Neuron (in vitro differentiated cells): ENCODE results near the gene WIF1.

ENCODE experiments used
- H2AFZ ChIP-seq: one replicate; pipeline ENCODE4 v1.6.1; 2013; ENCODE audit warnings: low read depth, mild to moderate bottlenecking, inconsistent platforms, low read length, moderate library complexity
- H3K27me3 ChIP-seq: one replicate; pipeline ENCODE4 v1.6.1; 2013; ENCODE audit warnings: low read length; ENCODE audit not compliant: insufficient read depth
- H3K36me3 ChIP-seq: one replicate; pipeline ENCODE4 v1.6.1; 2013; ENCODE audit warnings: low read length; ENCODE audit not compliant: insufficient read depth
- H3K4me1 ChIP-seq: one replicate; pipeline ENCODE4 v1.6.1; 2013; ENCODE audit warnings: low read length; ENCODE audit not compliant: insufficient read depth
- H3K4me3 ChIP-seq: 2 replicates; pipeline ENCODE4 v1.5.1; 2013; ENCODE audit warnings: mild to moderate bottlenecking, low read length, moderate library complexity
- H3K9me3 ChIP-seq: one replicate; pipeline ENCODE4 v1.6.1; 2013; ENCODE audit warnings: low read length

WIF1 gene

DNA sequence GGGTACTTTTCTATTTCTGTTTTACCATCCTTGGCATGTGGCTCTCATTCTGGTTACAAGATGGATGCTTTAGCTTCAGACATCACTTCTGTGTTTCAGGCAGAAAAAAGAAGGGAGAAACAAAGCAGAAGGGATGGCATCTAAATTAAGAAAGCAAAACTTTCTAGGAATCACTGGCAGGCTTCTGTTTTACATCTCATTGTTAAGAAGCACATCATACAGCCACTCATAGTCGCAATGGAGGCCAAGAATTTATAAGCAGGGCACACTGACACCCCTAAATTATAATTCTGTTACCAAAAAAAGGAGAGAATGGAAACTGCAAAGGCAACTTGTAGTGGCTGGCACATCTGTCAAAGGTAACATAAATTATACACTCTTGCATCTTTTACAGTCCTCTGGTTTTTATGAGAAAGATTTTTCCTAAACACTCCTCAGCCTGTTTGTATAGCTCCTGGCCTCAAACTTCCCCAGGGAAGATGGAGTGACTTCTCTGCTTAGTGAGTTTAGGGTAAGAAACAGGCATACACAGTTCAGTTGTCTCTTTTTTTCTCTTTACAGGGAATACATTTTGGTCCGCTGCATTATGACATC lies 26.3 kb upstream of the WIF1 start:
- Histone ChIP-seq H3K36me3 (no peaks in the 10 kb centered on the region), H3K4me1 (no peaks in the 10 kb centered on the region), H3K4me3 (no peak overlapping the region), H2AFZ (no peak overlapping the region), H3K9me3 (no peaks in the 10 kb centered on the region), H3K27me3 (peaks cover 17% of the 10 kb centered on the region)

DNA sequence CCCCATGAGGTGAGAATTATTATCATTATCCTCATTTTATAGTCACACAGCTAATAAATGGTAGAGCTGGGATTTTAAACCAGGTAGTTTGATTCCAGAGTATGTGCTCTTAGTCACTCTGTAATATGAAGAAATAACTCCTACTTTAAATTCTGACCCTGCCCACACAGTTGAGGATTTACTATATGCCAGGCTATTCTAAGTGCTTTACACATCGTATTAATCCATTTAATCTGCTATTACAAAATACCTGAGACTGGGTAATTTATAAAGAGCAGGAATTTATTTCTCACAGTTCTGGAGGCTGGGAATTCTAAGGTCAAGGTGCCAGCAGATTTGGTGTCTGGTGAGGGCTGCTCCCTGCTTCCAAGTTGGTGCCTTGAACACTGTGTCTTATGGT lies 19.6 kb upstream of the WIF1 start:
- Histone ChIP-seq H3K4me1 (no peaks in the 10 kb centered on the region), H3K9me3 (no peaks in the 10 kb centered on the region), H3K4me3 (no peak overlapping the region), H3K27me3 (peaks cover 10% of the 10 kb centered on the region), H2AFZ (no peak overlapping the region), H3K36me3 (no peaks in the 10 kb centered on the region)

DNA sequence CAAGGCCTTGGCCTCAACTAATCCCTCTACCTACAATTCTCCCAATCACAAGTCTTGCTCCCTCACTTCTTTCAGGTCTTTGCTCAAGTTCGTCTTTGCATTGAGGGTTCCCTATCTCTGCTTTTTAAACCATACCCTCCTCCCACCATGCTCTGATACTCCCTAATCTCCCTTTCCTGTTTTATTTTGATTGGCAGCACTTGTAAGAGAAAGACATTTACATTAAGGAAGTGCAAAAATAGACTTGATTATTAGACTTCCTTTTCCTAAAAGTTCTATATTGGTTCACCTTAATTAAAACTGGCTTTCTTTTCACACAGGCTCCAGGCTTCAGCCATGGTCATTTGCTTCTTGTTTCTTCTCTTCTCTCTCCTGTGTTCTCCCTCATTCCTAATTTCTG lies 18.3 kb upstream of the WIF1 start:
- peaks cover 8% of the 10 kb centered on the region for H3K27me3 ChIP-seq
- no peak overlapping the region for H3K4me3 ChIP-seq
- H3K9me3 ChIP-seq = no peaks in the 10 kb centered on the region
- no peaks in the 10 kb centered on the region for H3K4me1 ChIP-seq
- no peak overlapping the region for H2AFZ ChIP-seq
- H3K36me3 ChIP-seq = no peaks in the 10 kb centered on the region

DNA sequence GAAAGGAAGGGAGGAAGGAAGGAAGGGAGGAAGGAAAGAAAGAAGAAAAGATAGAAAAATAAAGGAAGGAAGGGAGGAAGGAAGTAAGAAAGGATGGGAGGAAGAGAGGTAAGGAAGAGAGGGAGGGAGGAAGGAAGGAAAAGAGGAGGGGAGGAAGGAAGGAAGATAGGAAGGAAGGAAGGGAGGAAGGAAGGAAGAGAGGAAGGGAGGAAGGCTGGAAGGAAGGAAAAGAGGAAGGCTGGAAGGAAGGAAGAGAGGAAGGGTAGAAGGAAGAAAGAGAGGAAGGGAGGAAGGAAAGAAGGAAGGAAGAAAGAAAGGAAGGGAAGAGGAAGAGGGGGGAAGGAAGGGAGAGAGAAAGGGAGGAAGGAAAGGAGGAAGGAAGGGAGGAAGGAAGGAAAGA lies 12.8 kb upstream of the WIF1 start:
- H3K27me3 ChIP-seq = no peaks in the 10 kb centered on the region
- no peaks in the 10 kb centered on the region for H3K4me1 ChIP-seq
- no peaks in the 10 kb centered on the region for H3K9me3 ChIP-seq
- H3K4me3 ChIP-seq = no peak overlapping the region
- no peaks in the 10 kb centered on the region for H3K36me3 ChIP-seq
- no peak overlapping the region for H2AFZ ChIP-seq

DNA sequence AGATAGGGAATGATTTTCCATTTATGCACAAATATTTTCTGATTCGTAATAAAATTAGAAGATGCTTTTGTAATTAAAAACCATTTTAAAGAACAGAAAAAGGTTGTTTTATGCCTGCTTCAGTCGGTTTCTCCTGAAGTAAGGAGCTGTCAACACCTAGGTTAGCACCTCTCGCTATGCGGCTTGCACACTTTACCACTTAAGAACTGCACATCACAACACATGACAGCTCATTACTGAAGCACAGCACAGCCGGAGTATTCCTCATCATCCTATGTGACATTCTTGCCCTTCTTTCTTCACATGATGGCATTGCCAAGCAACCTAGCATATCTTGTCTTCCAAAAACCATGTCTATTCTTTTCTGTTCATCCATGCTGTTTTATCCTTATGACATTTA lies 5.4 kb upstream of the WIF1 start:
- Histone ChIP-seq H3K36me3 (no peaks in the 10 kb centered on the region), H2AFZ (no peak overlapping the region), H3K27me3 (peaks cover 18% of the 10 kb centered on the region)

DNA sequence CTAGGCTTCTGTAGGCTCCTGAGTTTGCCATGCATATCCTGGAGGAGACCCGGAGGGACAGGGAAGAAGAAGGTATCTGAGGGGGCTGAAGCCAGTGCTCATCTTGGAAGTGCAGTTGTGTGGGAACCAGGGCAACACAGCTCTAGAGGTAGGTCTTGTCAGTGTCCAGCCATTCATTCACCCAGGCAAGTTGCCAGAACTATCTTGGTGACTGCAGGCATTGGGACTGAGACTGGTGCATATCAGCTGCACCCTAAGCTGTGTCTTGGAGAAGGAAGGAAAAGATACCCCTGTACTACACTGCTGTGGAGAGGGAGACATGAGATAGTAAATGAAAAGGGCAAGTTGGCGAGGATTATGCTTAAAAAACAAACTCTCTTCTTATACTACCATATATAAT lies 4.9 kb upstream of the WIF1 start:
- H3K27me3 ChIP-seq = peaks cover 22% of the 10 kb centered on the region
- peaks cover 2% of the 10 kb centered on the region for H3K4me1 ChIP-seq

More for the DNA sequence above, 5.4 kb upstream of the WIF1 start:
- Histone ChIP-seq H3K4me1 (no peaks in the 10 kb centered on the region), H3K4me3 (no peak overlapping the region), H3K9me3 (no peaks in the 10 kb centered on the region)

DNA sequence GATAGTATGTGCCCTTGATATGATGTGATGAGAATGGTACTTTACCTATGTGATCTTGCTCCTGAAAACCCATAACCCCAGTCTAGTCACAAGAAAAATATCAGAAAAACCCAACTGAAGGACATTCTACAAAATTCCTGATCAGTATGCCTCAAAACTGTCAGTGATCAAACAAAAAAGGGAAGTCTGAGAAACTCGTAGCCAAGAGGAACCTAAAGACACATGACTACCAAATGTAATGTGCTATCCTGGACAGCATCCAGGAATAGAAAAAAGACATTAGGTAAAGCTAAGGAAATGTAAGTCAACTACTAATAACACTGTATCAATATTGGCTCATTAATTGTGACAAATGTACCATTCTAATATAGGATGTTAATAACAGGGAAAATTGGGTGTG lies 4.1 kb upstream of the WIF1 start:
- Histone ChIP-seq H3K9me3 (no peaks in the 10 kb centered on the region), H3K4me1 (peaks cover 2% of the 10 kb centered on the region), H3K36me3 (no peaks in the 10 kb centered on the region), H2AFZ (no peak overlapping the region), H3K27me3 (peaks cover 29% of the 10 kb centered on the region), H3K4me3 (no peak overlapping the region)

More for the DNA sequence above, 4.9 kb upstream of the WIF1 start:
- Histone ChIP-seq H2AFZ (no peak overlapping the region), H3K4me3 (no peak overlapping the region), H3K9me3 (no peaks in the 10 kb centered on the region), H3K36me3 (no peaks in the 10 kb centered on the region)

DNA sequence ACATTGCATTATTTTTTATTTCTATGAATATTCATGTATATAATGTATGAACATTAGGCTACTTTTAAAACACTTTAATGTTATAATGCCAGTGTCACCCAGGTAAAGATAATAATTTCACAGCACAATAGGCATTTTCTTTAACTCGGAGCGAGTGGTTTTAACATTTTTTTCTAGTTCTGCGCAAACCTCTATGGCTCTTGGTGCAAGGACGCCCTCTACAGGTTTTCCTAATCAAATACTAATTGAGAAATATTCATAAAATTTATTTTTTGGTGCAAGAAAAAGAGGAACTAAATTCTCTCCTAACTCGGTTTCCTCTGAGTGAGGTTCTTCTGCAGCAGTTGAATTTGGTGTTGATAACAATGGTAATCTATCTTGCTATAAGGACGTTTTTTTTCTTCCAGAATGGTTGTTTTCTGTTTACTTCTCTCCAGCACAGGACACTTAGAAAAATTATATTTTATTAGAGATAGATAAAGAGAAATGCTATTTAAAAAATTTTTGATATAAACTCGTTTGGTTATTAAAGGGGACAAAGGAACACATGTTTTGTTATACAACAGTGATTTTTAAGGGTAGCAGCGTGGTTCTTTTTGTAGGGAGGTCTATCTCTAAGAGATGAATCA lies 2.4 kb upstream of the WIF1 start:
- no peak overlapping the region for H3K4me3 ChIP-seq
- peaks cover 39% of the 10 kb centered on the region for H3K27me3 ChIP-seq
- H3K36me3 ChIP-seq = no peaks in the 10 kb centered on the region
- H3K4me1 ChIP-seq = peaks cover 2% of the 10 kb centered on the region
- no peaks in the 10 kb centered on the region for H3K9me3 ChIP-seq
- H2AFZ ChIP-seq = no peak overlapping the region

DNA sequence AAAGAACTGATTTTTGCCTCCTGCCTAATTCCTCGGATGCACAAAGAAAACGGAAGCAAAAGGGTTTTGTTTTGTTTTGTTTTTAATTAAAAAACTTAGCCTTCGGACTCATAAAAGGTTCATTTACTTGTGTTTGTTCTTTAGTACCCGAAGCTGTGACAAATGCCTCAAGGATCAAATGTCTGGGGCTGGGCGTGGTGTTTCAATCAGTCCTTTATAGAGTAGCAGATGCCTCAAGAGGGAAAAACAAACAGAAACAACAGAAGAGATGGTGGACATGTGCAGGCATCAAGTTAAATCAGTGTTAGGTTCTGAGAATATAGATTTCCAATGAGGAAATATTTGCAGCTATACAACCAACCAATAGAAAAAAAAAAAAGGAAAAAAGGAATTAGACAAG lies 1.6 kb upstream of the WIF1 start:
- H3K4me1 ChIP-seq = peaks cover 3% of the 10 kb centered on the region
- no peak overlapping the region for H3K4me3 ChIP-seq
- H2AFZ ChIP-seq = no peak overlapping the region
- no peaks in the 10 kb centered on the region for H3K9me3 ChIP-seq
- peaks cover 41% of the 10 kb centered on the region for H3K27me3 ChIP-seq
- no peaks in the 10 kb centered on the region for H3K36me3 ChIP-seq

DNA sequence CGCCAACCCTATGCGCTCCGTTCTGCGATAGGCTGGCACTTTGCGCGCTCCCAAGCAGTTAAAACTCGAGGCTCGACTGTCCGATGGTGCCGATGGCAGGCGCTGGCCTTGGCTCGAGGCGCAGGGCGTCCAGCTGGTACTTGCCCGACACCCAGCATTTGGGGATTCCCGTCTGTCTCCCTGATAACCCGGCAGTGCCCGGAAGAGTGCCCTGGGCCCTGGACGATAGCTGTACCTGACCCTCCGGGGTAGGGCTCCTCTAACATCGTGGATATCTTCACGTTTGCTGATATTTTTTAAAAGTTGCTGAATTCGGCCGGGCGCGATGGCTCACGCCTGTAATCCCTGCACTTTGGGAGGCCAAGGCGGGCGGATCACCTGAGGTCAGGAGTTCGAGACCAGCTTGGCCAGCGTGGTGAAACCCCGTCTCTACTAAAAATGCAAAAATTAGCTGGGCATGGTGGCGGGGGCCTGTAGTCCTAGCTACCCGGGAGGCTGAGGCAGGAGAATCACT lies 908 bp upstream of the WIF1 start:
- Histone ChIP-seq H3K9me3 (no peaks in the 10 kb centered on the region), H2AFZ (no peak overlapping the region), H3K4me3 (no peak overlapping the region), H3K27me3 (peaks cover 41% of the 10 kb centered on the region), H3K36me3 (no peaks in the 10 kb centered on the region), H3K4me1 (peaks cover 6% of the 10 kb centered on the region)

DNA sequence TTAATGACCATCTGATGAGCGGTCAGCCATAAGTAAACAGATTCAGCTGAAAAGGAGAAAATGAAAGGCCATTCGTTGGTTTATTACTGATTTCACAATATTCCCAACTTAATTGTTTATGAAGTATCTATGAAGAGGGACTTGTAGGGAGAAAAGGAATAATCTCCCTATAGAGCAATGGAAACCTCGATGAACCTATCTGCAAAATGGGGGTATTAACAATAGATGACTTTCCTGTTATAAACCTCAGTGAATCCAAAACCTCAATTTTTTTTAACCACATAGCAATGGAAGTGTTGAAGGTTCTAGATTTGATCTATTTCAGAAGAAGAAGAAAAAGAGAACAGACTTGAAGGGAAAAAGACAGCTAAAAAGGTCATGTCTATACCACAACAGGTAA lies 2.0 kb downstream of the WIF1 start:
- Histone ChIP-seq H3K27me3 (peaks cover 29% of the 10 kb centered on the region), H3K4me3 (no peak overlapping the region), H3K9me3 (no peaks in the 10 kb centered on the region), H3K4me1 (peaks cover 6% of the 10 kb centered on the region), H2AFZ (no peak overlapping the region), H3K36me3 (no peaks in the 10 kb centered on the region)

DNA sequence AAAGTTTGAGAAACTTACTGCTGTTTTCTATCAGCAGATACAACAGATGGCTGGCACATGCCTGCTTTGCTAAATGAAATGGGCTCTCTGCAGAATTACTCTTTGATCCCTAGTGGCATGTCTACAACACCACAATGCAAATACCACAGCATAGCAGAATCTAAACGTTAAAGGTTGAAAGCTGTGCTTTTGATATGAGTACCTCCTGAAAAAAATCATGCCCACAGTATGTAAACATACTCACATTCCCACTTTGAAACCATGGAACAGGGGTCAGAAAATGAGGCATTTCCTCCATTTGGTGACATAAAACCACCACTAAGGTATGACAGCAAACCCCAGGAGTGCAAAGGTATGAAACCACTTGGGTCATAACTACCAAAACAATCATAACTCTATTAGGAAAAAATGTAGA lies 7.5 kb downstream of the WIF1 start:
- H3K9me3 ChIP-seq = no peaks in the 10 kb centered on the region
- no peaks in the 10 kb centered on the region for H3K36me3 ChIP-seq
- H3K27me3 ChIP-seq = peaks cover 2% of the 10 kb centered on the region
- peaks cover 4% of the 10 kb centered on the region for H3K4me1 ChIP-seq
- no peak overlapping the region for H3K4me3 ChIP-seq
- no peak overlapping the region for H2AFZ ChIP-seq

DNA sequence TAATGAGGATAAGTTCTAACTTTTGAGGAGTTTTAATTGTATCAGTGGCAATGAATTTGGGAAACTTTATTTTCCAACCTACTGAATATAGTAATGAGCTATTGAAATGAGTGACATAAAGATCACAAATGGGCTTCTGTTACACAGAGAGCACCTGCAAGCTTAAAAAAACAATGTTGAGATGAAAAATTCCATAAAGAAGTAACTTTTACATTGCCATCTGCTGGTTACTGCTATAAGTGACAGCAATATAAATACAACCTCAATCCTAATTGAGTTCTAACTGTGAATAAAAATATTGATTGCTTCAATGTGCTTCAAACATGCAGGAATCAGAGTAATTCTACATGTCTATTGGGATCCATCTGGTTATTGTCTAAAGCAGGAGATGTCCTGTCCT lies 14.2 kb downstream of the WIF1 start:
- H3K36me3 ChIP-seq = no peaks in the 10 kb centered on the region
- H3K4me1 ChIP-seq = no peaks in the 10 kb centered on the region
- no peak overlapping the region for H2AFZ ChIP-seq
- H3K9me3 ChIP-seq = no peaks in the 10 kb centered on the region
- no peak overlapping the region for H3K4me3 ChIP-seq
- no peaks in the 10 kb centered on the region for H3K27me3 ChIP-seq

DNA sequence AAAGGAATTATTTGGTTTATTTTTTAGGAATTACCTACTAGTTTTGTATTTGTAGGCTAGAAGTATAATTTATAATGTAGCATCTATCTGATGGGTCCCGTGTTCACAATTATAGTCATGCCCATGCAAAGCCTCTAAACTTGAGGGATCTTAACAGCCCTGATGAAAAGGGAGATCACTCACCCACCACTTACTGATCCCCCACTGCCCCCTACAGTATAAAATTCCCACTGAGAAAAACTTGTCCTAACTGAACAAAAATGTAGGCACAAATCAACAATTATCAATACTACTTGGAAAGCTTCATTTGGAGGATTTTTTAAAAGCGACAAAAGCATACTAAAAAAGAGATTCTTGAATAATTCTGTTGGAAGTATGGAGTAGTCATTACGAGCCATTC lies 21.0 kb downstream of the WIF1 start:
- peaks cover 3% of the 10 kb centered on the region for H3K27me3 ChIP-seq
- H2AFZ ChIP-seq = no peak overlapping the region
- no peaks in the 10 kb centered on the region for H3K36me3 ChIP-seq
- H3K9me3 ChIP-seq = no peaks in the 10 kb centered on the region
- no peak overlapping the region for H3K4me3 ChIP-seq
- H3K4me1 ChIP-seq = no peaks in the 10 kb centered on the region
